SK-MEL-5 (cell line): ENCODE measurements around the gene LRP3. TPM values are rescaled to one million over a fixed set of nuclear protein-coding genes. Genes with fewer than 3 reads are reported as not detected.
"Not testable (repeated sequence)": the region's sequence is repeated elsewhere in the genome, so short reads cannot be mapped to it uniquely, and the experiment has no call there.

Source experiments
- DNase-seq: peaks from one replicate; pipeline ENCODE4 v3.0.0-alpha.2; 2016; ENCODE audit warnings: low read depth, low spot score
- in situ Hi-C: cut with HindIII; loops from 2 replicates; pipeline ENCODE4 v1.10.0; 2016; ENCODE audit warnings: low sequenced_read_pairs, high pct_unique_total_duplicates, low pct_unique_long_range_greater_than_20kb
- polyA plus RNA-seq, 2 experiments: library from polyadenylated mRNA; depleted of rRNA; stranded (reverse); fragments of >200 nt; gene quantifications; 2 replicates each; pipeline ENCODE4 v1.2.3, GENCODE V29; 2015
- total RNA-seq: library from RNA; depleted of rRNA; stranded (reverse); fragments of >200 nt; shearing (Covaris generic); gene quantifications from 2 replicates; pipeline ENCODE4 v1.2.3, GENCODE V29; 2014; rRNA removed

LRP3 gene
- total RNA-seq, result 27.7 and 30.2 TPM in 2 replicates
- 38.5 and 54.7 TPM in 2 replicates for polyA plus RNA-seq (2015; cell fraction: cytosol; rRNA removed)
- polyA plus RNA-seq (2015; cell fraction: nucleus; rRNA removed), result 28.8 and 58.3 TPM in 2 replicates

GRCh38 chr19:33193865-33194362 lies at the start of gene LRP3:
Gene LRP3 (plus strand): TSS chr19:33194330. CDS start chr19:33194786, 456 bp downstream.
- no peak for DNase-seq
- in situ Hi-C loops, result no loop called here

GRCh38 chr19:33146209-33146608 lies 47.9 kb upstream of the LRP3 start:
- in situ Hi-C loops, result no loop called here
- no peak for DNase-seq

GRCh38 chr19:33147538-33147937 lies 46.6 kb upstream of the LRP3 start:
- in situ Hi-C loops, result no loop called here
- DNase-seq, result no peak

- in situ Hi-C loops, result no loop called here
- no peak for DNase-seq
Observed at GRCh38 chr19:33150852-33151518, 43.1 kb upstream of the LRP3 start.

GRCh38 chr19:33152176-33152575 lies 42.0 kb upstream of the LRP3 start:
- in situ Hi-C loops, result no loop called here
- no peak for DNase-seq

GRCh38 chr19:33152625-33153024 lies 41.5 kb upstream of the LRP3 start:
- in situ Hi-C loops, DNase-seq: not testable (repeated sequence)

GRCh38 chr19:33154313-33154712 lies 39.8 kb upstream of the LRP3 start:
- DNase-seq, in situ Hi-C loops: not testable (repeated sequence)

- DNase-seq, result no peak
- in situ Hi-C loops, result no loop called here
Observed at GRCh38 chr19:33156334-33156733, 37.8 kb upstream of the LRP3 start.

GRCh38 chr19:33157906-33158305 lies 36.2 kb upstream of the LRP3 start:
- in situ Hi-C loops, result no loop called here
- no peak for DNase-seq

GRCh38 chr19:33158365-33158764 lies 35.8 kb upstream of the LRP3 start:
- in situ Hi-C loops, result no loop called here
- no peak for DNase-seq

- DNase-seq, result no peak
- in situ Hi-C loops, result no loop called here
Observed at GRCh38 chr19:33159149-33159548, 35.0 kb upstream of the LRP3 start.

GRCh38 chr19:33159893-33160292 lies 34.2 kb upstream of the LRP3 start:
- in situ Hi-C loops, result no loop called here
- no peak for DNase-seq

GRCh38 chr19:33161201-33161600 lies 32.9 kb upstream of the LRP3 start:
- in situ Hi-C loops, result no loop called here
- no peak for DNase-seq

- peak; percentile 22 for DNase-seq
- in situ Hi-C loops, result no loop called here
Observed at GRCh38 chr19:33163481-33163880, 30.6 kb upstream of the LRP3 start.

- DNase-seq, in situ Hi-C loops: not testable (repeated sequence)
Observed at GRCh38 chr19:33166037-33166436, 28.1 kb upstream of the LRP3 start.

- in situ Hi-C loops, result no loop called here
- DNase-seq, result no peak
Observed at GRCh38 chr19:33167438-33167837, 26.7 kb upstream of the LRP3 start.

GRCh38 chr19:33168528-33168927 lies 25.6 kb upstream of the LRP3 start:
- no peak for DNase-seq

GRCh38 chr19:33171222-33171795 lies 22.8 kb upstream of the LRP3 start:
- in situ Hi-C loops, result no loop called here

More at GRCh38 chr19:33168528-33168927, 25.6 kb upstream of the LRP3 start:
- in situ Hi-C loops, result no loop called here

GRCh38 chr19:33171916-33172359 lies 22.2 kb upstream of the LRP3 start:
- in situ Hi-C loops, result no loop called here
- DNase-seq, result peak; percentile 26

More at GRCh38 chr19:33171222-33171795, 22.8 kb upstream of the LRP3 start:
- DNase-seq, result peak; percentile 26
